Measurements from ENCODE around the gene FXYD2. TPM values are rescaled to one million over a fixed set of nuclear protein-coding genes. Genes with fewer than 3 reads are reported as not detected.

Gene FXYD2
- total RNA-seq, 1 experiment from 2014 or later: 0.39 TPM

DNA sequence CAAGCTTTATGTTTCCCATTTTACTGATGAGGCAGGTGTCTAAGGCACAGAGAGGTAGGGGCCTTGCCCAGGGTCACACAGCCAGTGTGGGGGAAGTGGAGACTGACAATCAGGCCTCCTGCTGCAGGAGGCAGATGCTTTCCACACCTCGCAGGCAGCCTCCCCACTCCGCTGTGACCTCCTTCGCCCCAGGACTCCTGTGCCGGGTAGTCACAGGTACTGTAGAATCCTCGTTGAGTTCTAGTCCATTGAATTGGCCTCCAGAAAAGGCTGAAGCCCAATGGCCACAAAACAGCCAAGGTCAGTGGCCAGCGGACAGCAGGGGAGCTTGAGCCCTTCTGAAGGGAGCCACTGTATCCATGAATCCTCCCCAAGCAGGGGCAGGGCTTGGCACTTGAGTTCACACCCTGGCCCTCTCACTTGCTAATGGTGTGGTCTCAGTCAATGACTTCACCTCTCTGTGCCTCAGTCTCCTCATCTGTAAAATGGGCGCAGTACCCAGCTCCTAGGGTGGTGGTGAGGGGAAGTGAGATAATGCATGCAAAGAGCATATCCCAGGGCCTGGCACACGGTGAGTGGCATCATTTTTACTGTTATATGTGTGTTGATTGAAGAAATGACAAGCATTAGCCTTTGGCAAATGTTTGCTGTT is 1.1 kb upstream of the FXYD2 start:
- Histone ChIP-seq H3K36me3 (ENCODE audit: control insufficient read depth, insufficient read depth, low read length) (no peaks in the 10 kb centered on the region), H3K9me3 (ENCODE audit: control insufficient read depth, insufficient read depth, low read depth, low read length) (no peaks in the 10 kb centered on the region), H3K27ac (ENCODE audit: low read length) (no peak overlapping the region), H3K27me3 (ENCODE audit: control insufficient read depth, insufficient read depth, low read length) (peaks cover 7% of the 10 kb centered on the region), H3K4me1 (ENCODE audit: control insufficient read depth, insufficient read depth, low read length) (no peaks in the 10 kb centered on the region), H3K4me3 (ENCODE audit: low read depth in 2 of 2, low read length in 2 of 2) (no peak overlapping the region)
- intact Hi-C loops (cut with micrococcal nuclease; ENCODE audit: unreplicated experiment): no loop called here
- no peak for TF ChIP-seq SIN3A (IDR thresholded peaks at IDR 0.05; ENCODE audit: borderline replicate concordance, insufficient read depth, low read depth, low read length)
- no peak for TF ChIP-seq TCF7L2 (IDR thresholded peaks at IDR 0.05; ENCODE audit: low read depth, low read length)
- TF ChIP-seq, protein P1, sequence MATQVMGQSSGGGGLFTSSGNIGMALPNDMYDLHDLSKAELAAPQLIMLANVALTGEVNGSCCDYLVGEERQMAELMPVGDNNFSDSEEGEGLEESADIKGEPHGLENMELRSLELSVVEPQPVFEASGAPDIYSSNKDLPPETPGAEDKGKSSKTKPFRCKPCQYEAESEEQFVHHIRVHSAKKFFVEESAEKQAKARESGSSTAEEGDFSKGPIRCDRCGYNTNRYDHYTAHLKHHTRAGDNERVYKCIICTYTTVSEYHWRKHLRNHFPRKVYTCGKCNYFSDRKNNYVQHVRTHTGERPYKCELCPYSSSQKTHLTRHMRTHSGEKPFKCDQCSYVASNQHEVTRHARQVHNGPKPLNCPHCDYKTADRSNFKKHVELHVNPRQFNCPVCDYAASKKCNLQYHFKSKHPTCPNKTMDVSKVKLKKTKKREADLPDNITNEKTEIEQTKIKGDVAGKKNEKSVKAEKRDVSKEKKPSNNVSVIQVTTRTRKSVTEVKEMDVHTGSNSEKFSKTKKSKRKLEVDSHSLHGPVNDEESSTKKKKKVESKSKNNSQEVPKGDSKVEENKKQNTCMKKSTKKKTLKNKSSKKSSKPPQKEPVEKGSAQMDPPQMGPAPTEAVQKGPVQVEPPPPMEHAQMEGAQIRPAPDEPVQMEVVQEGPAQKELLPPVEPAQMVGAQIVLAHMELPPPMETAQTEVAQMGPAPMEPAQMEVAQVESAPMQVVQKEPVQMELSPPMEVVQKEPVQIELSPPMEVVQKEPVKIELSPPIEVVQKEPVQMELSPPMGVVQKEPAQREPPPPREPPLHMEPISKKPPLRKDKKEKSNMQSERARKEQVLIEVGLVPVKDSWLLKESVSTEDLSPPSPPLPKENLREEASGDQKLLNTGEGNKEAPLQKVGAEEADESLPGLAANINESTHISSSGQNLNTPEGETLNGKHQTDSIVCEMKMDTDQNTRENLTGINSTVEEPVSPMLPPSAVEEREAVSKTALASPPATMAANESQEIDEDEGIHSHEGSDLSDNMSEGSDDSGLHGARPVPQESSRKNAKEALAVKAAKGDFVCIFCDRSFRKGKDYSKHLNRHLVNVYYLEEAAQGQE (IDR thresholded peaks at IDR 0.05; ENCODE audit: insufficient read depth in 1 of 2, low read depth in 2 of 2, low read length in 1 of 2): no peak
- TF ChIP-seq, protein P2, sequence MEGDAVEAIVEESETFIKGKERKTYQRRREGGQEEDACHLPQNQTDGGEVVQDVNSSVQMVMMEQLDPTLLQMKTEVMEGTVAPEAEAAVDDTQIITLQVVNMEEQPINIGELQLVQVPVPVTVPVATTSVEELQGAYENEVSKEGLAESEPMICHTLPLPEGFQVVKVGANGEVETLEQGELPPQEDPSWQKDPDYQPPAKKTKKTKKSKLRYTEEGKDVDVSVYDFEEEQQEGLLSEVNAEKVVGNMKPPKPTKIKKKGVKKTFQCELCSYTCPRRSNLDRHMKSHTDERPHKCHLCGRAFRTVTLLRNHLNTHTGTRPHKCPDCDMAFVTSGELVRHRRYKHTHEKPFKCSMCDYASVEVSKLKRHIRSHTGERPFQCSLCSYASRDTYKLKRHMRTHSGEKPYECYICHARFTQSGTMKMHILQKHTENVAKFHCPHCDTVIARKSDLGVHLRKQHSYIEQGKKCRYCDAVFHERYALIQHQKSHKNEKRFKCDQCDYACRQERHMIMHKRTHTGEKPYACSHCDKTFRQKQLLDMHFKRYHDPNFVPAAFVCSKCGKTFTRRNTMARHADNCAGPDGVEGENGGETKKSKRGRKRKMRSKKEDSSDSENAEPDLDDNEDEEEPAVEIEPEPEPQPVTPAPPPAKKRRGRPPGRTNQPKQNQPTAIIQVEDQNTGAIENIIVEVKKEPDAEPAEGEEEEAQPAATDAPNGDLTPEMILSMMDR (IDR thresholded peaks at IDR 0.05): no peak
- no peak for TF ChIP-seq POLR2AphosphoS5 (IDR thresholded peaks at IDR 0.05; ENCODE audit: low read depth, low read length)
- DNase-seq (ENCODE audit: low read depth, low spot score) (no peak), ATAC-seq (no peak)
- in situ Hi-C loops (cut with HindIII; ENCODE audit: low pct_unique_long_range_greater_than_20kb, low sequenced_read_pairs): no loop called here
- CTCF ChIA-PET: interaction anchor here (0.8 to 1.0 kb wide), 2 partner anchors 79 to 121 kb away, joined by 3 to 7 read pairs; no protein-coding TSS in a partner anchor
- POLR2A ChIA-PET: interaction anchor here (0.6 kb wide), 1 partner anchor 228 kb away, joined by 3 read pairs; no protein-coding TSS in a partner anchor
- BruUV-seq (replicated peaks): no TSS peak

DNA sequence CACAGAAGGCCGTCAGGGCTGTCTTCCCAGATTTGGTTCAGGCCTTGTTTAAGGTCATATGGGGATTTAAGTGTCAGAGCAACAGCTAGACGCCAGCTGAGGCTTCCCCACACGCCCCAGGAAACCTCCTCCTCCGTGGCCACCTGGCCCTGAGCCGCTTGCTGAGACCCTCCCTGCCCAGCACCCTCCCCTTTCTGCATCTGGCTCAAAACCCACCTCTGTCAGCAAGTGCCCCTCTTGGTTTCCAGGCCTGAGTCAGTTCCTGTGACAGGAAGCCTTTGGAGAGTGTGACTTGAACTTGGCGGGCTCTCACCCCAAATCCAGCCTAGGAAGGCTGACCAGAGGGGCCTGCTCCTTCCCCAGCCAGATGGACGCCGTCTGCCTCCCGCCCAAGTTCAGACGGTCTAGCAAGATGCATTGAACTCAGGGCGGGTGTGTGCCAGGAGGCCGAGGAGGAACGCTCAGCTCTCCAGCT is 561 bp downstream of the FXYD2 start:
- H3K4me1 ChIP-seq (ENCODE audit: control insufficient read depth, insufficient read depth, low read length): no peaks in the 10 kb centered on the region
- no peak for ATAC-seq
- intact Hi-C loops (cut with micrococcal nuclease; ENCODE audit: unreplicated experiment): loop anchor here (5.0 kb wide), 1 partner anchor 228 kb away; no protein-coding TSS in a partner anchor
- in situ Hi-C loops (cut with HindIII; ENCODE audit: low pct_unique_long_range_greater_than_20kb, low sequenced_read_pairs): loop anchor here (25.0 kb wide), 1 partner anchor 387 kb away; no protein-coding TSS in a partner anchor
- no peaks in the 10 kb centered on the region for H3K9me3 ChIP-seq (ENCODE audit: control insufficient read depth, insufficient read depth, low read depth, low read length)
- H3K27ac ChIP-seq (ENCODE audit: low read length): no peak overlapping the region
- H3K36me3 ChIP-seq (ENCODE audit: control insufficient read depth, insufficient read depth, low read length): no peaks in the 10 kb centered on the region
- ChIA-PET POLR2A (no interaction called here), CTCF (interaction anchor here (2.0 kb wide), 1 partner anchor 123 kb away, joined by 14 read pairs; no protein-coding TSS in a partner anchor)
- DNase-seq (ENCODE audit: low read depth, low spot score): no peak
- TF ChIP-seq, protein P1 (IDR thresholded peaks at IDR 0.05; ENCODE audit: insufficient read depth in 1 of 2, low read depth in 2 of 2, low read length in 1 of 2): no peak
- TF ChIP-seq, protein P2 (IDR thresholded peaks at IDR 0.05): no peak
- no peak for TF ChIP-seq SIN3A (IDR thresholded peaks at IDR 0.05; ENCODE audit: borderline replicate concordance, insufficient read depth, low read depth, low read length)
- TF ChIP-seq POLR2AphosphoS5 (IDR thresholded peaks at IDR 0.05; ENCODE audit: low read depth, low read length): no peak
- no peak for TF ChIP-seq TCF7L2 (IDR thresholded peaks at IDR 0.05; ENCODE audit: low read depth, low read length)
- H3K27me3 ChIP-seq (ENCODE audit: control insufficient read depth, insufficient read depth, low read length): peaks cover 4% of the 10 kb centered on the region; the same call in 1 of the 2 replicates
- BruUV-seq (replicated peaks): no TSS peak
- no peak overlapping the region for H3K4me3 ChIP-seq (ENCODE audit: low read depth in 2 of 2, low read length in 2 of 2)
